Gastroesophageal sphincter (tissue), 3 donors: ENCODE measurements around the gene PNPLA3.

Experiments used
- POLR2A ChIP-seq, 2 donors: fragments of 450-650 bp; IDR thresholded peaks; one replicate each; pipeline ENCODE4 v1.6.1; 2017; ENCODE audit warnings: antibody characterized with exemption in 2 of 2, mild to moderate bottlenecking in 2 of 2, moderate library complexity in 1 of 2
- TF ChIP-seq, protein P1 (sequence below), 4 experiments: fragments of 200-600 bp in 2 of 4; fragments of 450-650 bp in 2 of 4; sonication (generic) in 1 of 4; IDR thresholded peaks; one replicate each; pipeline ENCODE4 v1.5.1; 2017 to 2019; ENCODE audit warnings: antibody characterized with exemption in 4 of 4, mild to moderate bottlenecking in 2 of 4, moderate library complexity in 2 of 4

DNA sequence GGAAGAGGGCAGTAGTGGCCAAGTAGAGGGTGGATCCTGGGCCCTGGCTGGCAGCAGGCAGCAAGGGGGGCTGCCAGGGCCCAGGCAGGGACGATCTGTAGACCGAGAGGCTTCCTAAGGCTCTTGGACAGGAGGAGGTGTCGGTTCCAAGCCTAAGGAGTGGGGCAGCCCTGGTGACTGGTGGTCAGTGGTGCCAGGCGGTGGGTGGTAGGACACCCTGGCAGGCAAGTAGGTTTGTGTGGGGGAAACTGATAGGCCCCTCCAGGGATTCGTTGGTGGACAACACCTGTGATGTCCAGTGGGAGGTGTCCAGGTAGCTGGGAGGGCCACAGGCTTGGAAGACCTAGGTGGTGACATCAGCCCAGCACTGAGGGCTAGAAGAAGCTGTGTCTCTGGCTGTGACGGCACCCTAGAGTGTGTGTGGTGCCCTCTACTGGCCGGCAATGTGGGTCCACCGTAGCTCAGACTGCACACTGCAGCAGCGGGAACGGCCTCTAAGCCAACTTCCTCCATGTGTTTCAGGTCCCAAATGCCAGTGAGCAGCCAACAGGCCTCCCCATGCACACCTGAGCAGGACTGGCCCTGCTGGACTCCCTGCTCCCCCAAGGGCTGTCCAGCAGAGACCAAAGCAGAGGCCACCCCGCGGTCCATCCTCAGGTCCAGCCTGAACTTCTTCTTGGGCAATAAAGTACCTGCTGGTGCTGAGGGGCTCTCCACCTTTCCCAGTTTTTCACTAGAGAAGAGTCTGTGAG lies 22.2 kb downstream of the PNPLA3 start:
- TF ChIP-seq, protein P1, sequence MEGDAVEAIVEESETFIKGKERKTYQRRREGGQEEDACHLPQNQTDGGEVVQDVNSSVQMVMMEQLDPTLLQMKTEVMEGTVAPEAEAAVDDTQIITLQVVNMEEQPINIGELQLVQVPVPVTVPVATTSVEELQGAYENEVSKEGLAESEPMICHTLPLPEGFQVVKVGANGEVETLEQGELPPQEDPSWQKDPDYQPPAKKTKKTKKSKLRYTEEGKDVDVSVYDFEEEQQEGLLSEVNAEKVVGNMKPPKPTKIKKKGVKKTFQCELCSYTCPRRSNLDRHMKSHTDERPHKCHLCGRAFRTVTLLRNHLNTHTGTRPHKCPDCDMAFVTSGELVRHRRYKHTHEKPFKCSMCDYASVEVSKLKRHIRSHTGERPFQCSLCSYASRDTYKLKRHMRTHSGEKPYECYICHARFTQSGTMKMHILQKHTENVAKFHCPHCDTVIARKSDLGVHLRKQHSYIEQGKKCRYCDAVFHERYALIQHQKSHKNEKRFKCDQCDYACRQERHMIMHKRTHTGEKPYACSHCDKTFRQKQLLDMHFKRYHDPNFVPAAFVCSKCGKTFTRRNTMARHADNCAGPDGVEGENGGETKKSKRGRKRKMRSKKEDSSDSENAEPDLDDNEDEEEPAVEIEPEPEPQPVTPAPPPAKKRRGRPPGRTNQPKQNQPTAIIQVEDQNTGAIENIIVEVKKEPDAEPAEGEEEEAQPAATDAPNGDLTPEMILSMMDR (IDR thresholded peaks at IDR 0.05) = peak in 1 of 4 experiments; percentile 48
- TF ChIP-seq POLR2A (IDR thresholded peaks at IDR 0.05) = no peak
